Measurements from ENCODE around the gene CYP17A1.

The CYP17A1 gene

GRCh38 chr10:102801978-102802377 lies 35.2 kb downstream of the CYP17A1 start:
- no peak for DNase-seq

DNA sequence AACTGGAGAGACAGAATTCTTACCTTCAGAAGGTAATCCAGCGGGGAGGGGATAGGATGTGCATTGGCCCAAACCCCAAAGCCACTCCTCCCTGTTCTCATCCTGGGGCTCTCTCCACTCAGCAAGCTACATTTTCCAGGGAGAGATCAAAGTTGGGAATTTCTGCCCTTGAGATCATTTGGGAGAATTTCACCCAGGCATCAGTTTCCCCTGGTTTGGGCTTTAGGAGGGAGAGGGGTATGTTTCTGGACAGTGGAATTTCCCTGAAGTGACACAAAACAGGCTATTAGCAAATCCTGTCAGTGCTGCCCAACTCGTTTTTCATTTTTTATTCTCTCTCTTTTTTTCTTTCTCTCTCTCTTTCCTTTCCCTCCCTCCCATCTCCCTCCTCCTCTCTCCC lies 35.7 kb downstream of the CYP17A1 start:
- no peak for DNase-seq

GRCh38 chr10:102800611-102801335 lies 36.4 kb downstream of the CYP17A1 start:
- DNase-seq, result no peak

GRCh38 chr10:102799691-102800471 lies 37.3 kb downstream of the CYP17A1 start:
- no peak for DNase-seq

DNA sequence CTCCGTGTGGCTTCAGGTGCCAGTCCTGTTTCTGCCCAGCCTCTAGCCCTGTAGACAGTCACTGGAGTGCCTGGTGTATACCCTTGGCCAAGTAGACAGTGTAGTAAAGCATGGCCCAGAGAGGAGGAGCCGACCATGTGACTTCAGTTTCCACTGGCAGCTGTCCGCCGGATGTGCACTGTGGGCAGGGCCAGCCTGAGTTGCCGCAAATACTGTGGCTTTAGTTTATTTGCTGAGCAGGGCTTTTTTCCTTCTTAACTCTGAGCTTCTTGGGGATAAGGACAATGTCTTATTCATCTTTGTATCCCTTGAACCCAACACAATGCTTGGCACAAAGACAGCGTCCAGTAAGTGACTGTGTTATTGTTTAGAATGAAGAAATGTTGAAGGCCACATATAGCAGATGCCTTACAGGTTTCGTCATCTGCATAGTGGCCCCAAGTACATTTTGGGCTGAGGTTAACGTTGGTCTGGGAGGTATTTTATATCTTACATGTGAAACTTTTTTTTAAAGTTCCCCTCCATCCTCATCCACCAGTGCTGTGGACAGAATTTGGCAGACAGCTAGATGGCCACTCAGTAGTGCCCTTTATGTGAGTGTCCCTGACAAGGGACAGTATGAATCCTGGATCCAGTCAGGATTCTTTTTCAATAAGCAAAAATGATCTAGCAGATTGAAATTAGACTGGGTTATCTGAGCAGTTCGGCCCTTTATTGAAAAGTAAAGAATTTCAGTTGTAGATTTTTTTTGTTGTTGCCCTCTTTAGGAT lies 40.6 kb downstream of the CYP17A1 start:
- DNase-seq, result peak in 3 of 5 donors; percentile 19 to 71 (median 21)

GRCh38 chr10:102795453-102796406 lies 41.5 kb downstream of the CYP17A1 start:
- no peak for DNase-seq

GRCh38 chr10:102791754-102792395 lies 45.3 kb downstream of the CYP17A1 start:
- DNase-seq, result no peak

DNA sequence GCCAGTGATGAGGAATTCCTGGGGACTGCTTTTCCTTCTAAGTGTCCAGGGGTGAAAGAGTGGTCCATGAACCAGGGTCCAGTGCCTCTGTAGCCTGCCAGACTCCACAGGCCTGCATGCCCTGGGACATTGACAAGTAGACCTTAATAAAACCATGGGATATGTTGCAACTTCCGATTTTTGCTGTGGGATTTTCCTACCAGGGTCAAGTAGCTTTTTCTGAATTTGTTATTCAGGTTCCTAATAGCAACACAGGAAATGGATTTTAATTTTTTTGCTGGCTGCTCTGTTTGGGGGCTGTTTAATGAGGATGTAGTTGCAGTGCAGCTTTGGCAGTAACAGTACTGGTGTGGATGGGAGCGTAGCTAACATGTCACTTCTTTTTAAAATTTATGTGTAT lies 51.4 kb downstream of the CYP17A1 start:
- DNase-seq, result no peak

GRCh38 chr10:102783568-102783967 lies 53.6 kb downstream of the CYP17A1 start:
- no peak for DNase-seq

- no peak for DNase-seq
Measured at GRCh38 chr10:102782673-102783551, 54.3 kb downstream of the CYP17A1 start.

DNA sequence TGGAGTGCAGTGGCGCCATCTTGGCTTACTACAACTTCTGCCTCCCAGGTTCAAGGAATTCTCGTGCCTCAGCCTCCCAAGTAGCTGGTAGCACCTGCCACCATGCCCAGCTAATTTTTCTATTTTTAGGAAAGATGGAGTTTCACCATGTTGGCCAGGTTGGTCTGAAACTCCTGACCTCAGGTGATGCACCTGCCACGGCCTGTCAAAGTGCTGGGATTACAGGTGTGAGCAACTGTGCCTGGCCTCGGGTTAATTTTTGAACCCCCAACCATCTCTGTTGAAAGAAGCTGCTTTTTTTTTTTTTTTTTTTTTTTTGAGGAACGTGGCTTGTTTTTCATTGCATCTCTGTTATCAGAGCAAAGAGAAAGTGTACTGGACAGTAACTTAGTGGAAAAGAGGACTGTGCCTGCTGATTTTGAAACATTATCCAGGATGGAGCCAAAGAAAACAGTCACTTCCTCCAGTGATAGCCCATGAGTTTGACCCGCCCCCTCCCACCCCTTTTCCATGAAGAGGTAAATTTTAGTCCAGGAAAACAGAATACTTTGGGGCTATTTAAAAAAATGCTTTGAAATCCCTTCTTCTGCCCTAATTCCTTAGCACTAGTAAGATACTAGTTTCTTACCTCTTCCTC lies 55.2 kb downstream of the CYP17A1 start:
- no peak for DNase-seq

- no peak for DNase-seq
Measured at GRCh38 chr10:102781090-102781920, 55.9 kb downstream of the CYP17A1 start.
